Stimulated activated CD4-positive, alpha-beta T cell treated with anti-CD3 and anti-CD28 coated beads, Interleukin-4, amount 100 ng/mL, for 48 hours (primary cell): ENCODE measurements around the gene TAF4.

Experiments used
- DNase-seq, 2 donors: peaks; one replicate each; pipeline ENCODE4 v3.0.0-alpha.2; 2020; ENCODE audit warnings: low read depth in 2 of 2

The TAF4 gene

DNA sequence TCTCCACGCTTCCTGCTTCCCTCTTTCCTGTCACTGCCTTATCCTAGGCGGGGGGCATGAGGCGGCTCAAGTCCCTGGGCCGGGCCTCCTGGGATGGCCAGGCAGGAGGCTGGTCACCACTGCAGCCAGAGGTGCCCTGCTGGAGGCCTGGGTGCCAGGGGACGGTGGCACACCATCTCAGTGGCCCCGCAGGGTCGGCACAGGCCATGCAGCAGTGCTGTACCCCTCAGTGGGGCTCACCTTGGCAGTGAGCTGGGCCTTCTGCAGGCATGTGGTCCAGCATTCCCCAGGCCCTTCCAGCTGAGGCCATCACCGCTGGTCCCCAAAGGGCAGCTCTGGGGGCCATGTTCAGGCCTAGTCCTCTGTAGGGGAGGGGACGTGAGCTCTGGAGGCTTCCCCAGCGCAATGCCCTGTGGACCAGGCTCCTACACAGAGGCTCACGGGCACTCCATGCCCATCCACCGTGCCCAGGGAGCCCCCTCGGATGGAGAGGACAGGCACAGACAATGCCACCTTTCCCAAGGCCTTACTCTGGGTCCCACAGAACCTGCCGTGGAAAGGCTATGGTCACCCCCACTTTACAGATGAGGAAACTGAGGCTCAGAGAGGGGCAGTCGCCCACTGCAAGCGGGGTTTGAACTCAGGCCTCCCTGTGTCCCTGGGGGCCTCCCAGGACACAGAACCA lies 123.8 kb downstream of the TAF4 start:
- no peak for DNase-seq

DNA sequence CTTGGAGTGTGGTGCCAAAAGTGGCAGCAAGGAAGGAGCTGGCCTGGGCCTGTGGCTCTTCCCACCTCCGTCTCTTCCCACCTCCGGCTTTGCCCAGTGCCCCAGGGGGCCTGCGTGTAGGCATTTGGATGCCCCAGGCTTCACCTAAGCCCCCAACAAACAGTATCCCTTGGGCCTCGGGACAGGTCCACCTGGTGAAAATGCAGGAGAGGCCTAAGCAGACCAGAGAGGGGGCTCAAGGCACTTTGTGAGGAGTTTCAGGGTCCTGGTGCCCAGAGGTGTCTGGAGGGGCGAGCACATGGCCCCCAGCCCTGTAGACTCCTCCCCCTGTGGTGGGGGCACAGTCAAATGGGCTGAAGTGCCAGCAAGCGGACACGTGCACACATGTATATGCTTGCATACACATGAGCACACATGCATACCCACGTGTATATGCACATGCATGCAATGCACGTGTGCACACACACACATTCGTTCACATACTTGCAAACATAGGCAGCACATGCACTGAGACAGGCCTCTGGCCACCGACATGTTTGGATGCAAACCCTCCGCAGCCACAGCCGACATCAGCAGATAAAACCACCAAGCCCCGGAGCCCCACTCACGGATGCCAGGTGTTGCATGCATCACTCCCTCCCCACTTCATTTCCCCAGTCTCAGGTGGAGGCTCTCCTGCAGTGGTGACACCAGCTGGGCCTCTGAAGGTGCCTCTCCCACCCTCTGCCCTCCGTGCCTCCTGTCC lies 124.5 kb downstream of the TAF4 start:
- DNase-seq = no peak

DNA sequence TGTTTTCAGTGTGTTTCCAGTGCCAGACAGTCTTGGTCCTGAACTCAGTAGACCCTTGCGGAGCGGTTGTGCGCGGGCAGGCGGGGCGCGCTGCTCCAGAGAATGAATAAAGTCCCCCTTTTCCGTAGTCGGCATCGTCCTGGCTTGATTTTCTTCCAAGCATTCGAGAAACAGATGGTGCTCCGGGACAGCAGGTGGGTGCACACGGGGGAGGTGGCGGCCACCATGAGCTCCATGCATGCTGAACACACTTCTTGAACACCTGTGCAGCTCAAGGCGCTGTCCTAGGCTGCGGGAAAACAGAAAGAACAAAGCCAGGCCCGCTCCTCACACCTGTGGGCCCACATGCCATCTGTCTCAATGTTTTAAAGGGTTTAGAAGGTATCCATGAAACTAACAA lies 125.2 kb downstream of the TAF4 start:
- no peak for DNase-seq

- no peak for DNase-seq
Observed at GRCh38 chr20:61939691-61940360, 125.9 kb downstream of the TAF4 start.

- DNase-seq = no peak
Observed at GRCh38 chr20:61938839-61939690, 126.6 kb downstream of the TAF4 start.

DNA sequence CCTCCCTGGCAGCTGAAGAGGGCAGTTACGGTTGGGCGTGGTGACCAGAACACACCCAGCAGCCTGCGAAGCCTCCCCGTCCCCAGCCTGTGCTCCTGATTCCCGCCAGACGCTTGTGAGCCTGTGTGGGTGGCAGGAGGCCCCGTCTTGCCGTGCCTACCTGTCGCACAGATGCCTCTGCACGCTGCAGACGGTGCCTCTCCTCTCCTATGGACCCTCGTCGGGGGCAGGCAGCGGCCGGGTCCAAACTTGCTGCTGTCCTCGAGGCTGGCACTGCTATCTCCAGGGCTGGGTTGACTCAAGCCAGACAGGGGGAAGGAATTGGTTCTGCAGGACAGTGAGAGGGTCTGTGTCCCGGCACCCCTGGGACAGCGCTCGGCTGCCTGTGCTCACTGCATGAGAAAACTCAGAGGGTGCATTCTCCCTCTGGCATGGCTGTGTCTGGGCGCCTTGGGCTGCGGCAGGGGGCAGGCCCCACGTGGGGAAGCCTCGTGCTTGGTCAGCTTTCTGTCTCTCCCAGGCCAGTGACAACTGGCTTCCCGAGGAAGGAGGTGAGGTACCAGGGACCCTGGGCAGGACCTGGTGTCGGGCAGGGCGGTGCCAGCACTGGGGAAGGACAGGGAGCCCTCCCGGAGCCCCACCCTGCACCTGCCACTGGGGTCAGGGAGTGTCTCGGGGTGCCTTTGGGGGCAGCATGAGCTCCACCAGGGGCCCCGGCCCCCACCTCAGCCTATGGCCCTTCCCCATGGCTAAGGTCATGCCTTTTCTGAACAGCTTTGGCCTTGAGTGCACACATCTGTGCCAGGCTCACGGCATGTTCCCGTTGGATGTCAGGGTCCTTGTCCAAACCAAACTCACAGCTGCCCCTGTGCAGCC lies 127.5 kb downstream of the TAF4 start:
- DNase-seq = no peak

DNA sequence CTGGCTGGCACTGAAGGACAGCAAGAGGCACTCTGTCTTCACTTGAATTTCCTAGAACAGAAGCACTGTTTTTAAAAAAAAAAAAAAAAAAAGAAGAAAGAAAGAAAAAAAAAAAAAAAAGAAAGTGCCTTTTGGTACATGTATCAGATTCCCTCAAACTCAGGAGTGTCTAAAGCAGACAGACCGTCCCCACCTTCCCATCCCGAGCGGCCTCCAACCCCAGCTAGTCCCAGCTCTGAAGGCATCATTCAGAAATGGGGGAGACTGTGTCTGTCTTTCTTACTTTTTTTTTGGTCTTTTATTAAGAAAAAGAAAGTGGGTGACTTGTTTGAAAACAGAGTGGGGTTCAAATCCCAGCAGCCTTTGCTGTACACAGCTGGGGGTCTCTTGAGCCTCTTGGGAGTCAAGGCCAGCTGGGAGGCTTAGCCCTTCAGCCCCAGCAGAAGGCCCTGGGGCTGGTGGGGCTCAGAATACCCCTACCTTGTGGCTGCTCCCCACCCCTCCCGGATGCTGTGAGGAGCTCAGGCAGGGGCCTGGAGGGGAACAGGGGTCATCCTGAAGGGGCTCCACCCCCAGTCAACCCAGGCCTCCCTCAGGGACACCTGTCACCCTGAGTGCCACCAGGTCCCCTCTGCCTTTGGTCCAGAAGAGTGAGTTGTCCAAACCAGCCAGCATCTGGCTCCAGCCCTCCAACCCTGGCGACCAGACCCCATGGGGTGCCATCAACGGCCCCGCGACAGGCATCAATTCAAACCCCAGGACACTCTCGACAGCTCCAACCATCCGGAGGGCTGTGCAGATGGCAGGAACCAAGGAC lies 128.3 kb downstream of the TAF4 start:
- DNase-seq = no peak

DNA sequence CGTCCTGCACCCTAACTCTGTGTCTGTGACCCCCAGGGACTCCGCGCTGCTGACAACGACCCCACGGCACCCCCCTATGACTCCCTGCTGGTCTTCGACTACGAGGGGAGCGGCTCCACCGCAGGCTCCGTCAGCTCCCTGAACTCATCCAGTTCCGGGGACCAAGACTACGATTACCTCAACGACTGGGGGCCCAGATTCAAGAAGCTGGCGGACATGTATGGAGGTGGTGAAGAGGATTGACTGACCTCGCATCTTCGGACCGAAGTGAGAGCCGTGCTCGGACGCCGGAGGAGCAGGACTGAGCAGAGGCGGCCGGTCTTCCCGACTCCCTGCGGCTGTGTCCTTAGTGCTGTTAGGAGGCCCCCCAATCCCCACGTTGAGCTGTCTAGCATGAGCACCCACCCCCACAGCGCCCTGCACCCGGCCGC lies 129.0 kb downstream of the TAF4 start:
- DNase-seq = no peak

DNA sequence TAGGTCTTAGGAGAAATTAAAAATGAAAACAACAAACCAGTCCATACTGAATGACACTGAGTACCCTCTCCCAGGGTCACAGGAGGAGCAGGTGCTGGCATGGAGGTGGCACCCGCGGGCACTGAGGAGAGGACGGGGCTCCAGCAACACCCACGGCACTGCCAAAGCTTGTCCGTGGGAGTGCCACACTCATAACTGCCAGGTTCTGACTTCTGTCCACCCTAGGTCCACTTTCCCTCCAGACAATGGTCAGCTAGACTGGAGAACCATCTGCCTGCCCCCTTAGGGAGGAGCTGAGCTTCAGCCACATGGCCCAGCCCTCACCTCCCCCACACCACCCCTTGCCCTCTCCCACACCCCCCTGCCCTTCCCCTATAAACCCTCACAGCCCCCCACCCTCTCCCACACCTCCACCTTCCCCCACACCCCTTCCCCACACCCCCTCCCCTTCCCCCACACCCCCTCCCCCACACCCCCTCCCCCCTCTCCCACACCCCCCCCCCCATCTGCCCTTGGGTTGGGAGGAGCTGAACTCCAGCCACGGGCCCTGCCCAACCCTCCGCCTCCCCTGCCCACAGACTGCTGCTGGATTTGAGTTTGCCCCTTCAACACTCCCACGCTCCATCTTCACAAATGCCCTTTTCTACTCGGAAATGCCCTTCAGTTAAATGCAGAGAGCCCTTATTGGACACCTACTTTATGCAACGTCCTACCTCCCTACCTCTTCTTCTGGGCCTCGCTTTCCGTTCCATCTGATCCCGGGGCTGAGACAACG lies 129.6 kb downstream of the TAF4 start:
- DNase-seq = no peak

DNA sequence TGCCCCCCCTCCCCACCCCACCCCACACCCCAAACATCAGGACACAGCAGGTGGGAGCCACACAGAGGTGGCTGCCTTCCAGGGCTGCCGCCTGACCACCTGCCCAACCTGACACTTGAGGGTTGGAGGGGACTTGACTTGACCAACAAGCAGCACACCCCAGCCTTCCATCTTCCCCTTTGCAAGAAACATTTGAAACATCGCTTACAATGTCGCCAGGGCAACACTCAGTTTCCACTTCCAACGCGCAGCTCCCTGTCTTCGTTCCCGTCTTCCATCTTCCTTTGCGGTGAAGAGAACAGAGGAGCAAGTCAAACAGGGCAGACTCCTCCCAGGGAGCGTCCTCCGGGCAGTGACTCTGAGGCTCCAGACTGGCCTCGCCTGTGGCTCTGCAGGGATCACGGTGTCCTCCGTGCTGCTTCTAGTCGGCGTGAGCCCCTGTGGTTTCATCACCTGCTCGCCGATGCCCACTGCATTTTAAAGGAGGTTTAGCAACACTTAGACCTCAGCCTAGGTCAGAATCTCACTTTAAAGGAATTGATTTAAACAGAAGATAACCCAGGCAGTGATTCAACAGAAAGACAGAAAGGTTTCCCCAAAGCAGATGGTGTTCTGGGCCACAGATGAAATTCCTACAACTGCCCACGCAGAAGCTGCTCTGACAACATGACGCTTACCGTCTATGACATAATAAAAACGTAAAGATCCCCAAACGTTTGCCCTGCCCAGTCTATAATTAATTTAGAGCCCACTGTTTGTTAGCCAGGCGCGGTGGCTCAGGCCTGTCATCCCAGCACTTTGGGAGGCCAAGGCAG lies 130.8 kb downstream of the TAF4 start:
- no peak for DNase-seq

GRCh38 chr20:61933951-61934715 lies 131.5 kb downstream of the TAF4 start:
- no peak for DNase-seq

GRCh38 chr20:61933481-61933950 lies 132.2 kb downstream of the TAF4 start:
- no peak for DNase-seq

DNA sequence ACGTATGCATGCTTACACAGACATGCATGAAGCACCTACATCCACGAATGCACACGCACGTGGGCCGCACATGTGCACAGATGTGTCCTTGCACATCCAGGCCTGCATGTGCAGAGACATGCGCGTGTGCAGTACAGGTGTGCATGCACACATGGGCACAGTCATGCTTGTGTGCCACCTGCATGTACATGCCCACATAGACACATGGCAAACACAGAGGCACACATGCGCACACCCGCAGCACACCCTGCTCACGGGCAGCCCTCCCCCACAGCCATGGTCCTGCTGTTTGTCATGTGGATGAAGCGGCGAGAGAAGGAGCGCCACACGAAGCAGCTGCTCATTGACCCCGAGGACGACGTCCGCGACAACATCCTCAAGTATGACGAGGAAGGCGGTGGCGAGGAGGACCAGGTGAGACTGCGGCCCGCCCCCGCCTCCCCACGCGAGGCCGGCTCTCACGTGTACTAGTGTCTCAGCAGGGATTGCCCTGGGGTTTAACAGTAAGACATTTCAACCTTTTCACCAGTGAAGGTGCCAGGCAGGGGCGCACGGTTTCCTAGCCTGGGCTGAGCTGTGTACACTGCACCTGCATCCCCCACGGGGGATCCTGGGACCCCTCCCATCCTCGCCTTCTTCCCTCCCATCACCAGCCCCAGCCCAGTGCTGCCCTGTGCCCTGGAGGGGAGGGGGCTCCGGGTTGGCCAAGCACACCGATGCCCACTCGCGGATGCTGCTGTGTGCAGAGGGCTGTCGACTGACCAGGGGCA lies 132.8 kb downstream of the TAF4 start:
- no peak for DNase-seq

GRCh38 chr20:61932199-61932592 lies 133.5 kb downstream of the TAF4 start:
- DNase-seq = no peak

GRCh38 chr20:61931476-61932198 lies 134.0 kb downstream of the TAF4 start:
- no peak for DNase-seq
